GM13976 (cell line): Measurements from ENCODE around the gene GPC6.

ENCODE experiments used
- DNase-seq: peaks from one replicate; pipeline ENCODE4 v3.0.0; 2012; ENCODE audit warnings: low spot score
- in situ Hi-C: fragments of 300-500 bp; cut with MboI; formaldehyde crosslinking; loops from one replicate; pipeline ENCODE4 v1.12.0; 2022; ENCODE audit warnings: low sequenced_read_pairs, mixed read lengths, inconsistent platforms; ENCODE audit not compliant: unreplicated experiment
- TF ChIP-seq, protein P1 (sequence below): IDR thresholded peaks from 2 replicates; pipeline ENCODE4 v1.5.1; 2012; ENCODE audit warnings: borderline replicate concordance, mild to moderate bottlenecking; ENCODE audit not compliant: insufficient read depth; ENCODE audit errors: extremely low read depth, missing control alignments, control extremely low read depth

GPC6 gene

GRCh38 chr13:94090773-94091480, 864.3 kb downstream of the GPC6 start:
- TF ChIP-seq, protein P1, sequence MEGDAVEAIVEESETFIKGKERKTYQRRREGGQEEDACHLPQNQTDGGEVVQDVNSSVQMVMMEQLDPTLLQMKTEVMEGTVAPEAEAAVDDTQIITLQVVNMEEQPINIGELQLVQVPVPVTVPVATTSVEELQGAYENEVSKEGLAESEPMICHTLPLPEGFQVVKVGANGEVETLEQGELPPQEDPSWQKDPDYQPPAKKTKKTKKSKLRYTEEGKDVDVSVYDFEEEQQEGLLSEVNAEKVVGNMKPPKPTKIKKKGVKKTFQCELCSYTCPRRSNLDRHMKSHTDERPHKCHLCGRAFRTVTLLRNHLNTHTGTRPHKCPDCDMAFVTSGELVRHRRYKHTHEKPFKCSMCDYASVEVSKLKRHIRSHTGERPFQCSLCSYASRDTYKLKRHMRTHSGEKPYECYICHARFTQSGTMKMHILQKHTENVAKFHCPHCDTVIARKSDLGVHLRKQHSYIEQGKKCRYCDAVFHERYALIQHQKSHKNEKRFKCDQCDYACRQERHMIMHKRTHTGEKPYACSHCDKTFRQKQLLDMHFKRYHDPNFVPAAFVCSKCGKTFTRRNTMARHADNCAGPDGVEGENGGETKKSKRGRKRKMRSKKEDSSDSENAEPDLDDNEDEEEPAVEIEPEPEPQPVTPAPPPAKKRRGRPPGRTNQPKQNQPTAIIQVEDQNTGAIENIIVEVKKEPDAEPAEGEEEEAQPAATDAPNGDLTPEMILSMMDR = no peak
- in situ Hi-C loops = no loop called here
- DNase-seq = no peak

- in situ Hi-C loops = no loop called here
- TF ChIP-seq, protein P1 = no peak
- DNase-seq = no peak
Observed at GRCh38 chr13:94093652-94094315, 867.2 kb downstream of the GPC6 start.

DNA sequence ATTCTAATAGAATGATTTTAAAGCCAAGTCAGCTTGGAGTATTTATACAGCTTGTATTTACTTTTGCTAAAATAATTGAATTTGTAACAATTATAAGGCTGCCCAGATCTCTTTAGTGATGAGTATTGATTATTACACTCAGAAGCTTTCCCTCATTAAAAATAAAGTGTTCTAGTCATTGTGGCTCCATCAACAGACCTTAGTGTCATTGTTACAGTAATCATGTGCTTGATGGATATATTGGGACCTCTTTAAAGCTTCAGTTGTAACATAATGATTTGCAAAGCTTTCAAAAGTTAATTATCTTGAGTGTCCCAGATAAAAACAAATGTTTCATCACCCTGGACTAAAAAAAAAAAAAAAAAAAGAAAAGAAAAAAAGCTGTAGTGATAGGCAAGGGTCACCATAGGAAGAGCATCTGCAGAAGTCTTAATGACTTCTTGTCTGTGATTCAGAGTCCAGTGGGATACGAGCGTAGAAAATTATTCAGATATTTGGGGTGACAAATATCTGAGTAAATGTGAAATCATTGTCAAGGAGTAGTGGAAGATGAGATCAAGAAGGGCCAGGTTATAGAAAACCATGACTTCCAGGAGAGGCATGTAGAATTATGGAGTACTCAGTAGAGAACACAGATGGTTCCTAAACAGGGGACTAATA, 883.2 kb downstream of the GPC6 start:
- no peak for DNase-seq
- in situ Hi-C loops = no loop called here
- TF ChIP-seq, protein P1 = no peak

DNA sequence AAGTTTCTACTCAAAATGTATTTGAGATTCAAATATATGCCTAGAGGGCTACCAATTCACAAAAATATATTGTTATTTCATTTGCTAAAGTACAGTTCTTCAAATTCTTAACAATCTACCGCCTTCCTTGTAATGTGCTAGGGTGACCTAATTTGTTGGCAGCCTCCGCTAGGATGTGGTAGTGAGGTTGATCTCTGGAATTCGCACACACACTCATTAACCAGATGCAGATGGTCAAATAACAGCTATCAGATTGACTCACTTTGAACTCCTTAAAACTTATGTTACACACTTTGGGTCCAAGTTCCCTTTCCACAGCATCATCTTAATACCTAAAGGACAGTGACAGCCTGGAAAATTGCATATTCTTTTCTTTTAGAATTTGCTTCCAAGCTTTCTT, 885.6 kb downstream of the GPC6 start:
- DNase-seq = no peak
- in situ Hi-C loops = no loop called here
- TF ChIP-seq, protein P1 = no peak

DNA sequence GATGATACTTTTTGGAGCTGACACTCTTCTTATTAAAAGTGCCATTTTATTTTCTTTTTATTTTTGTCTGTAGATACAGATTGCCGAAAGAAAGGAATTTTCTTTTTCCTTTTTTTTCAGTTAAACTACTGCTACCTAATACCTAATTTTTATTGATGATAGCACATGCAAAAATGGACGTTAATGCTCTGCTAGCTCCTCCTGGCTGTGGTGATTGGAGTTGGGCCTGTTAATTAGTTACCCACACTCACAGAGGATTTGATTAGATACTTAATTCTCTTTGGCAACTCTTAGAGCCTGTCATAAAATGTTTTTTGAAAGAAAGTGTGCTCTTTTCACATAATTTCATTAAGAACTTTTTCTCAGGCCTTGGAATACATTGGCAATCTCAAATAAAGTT, 886.1 kb downstream of the GPC6 start:
- in situ Hi-C loops = no loop called here
- DNase-seq = no peak
- TF ChIP-seq, protein P1 = no peak

DNA sequence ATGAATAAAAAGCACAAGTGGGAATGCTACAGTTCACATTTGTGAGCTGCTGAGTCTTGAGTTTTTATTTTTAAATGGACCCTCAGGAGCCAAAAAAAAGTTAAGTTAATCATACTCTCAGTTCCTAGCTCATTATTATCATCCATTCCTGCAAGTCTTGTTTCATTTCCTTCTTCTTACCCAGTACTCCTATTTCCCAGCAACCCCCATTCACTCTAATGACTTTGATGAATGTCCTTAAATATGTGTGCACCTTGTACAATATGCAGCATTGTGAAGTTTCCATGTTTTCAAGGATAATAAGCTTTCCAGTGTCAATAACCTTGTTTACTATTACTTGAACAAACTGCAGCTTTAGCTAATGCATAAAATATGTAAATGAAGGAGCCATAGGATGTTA, 886.6 kb downstream of the GPC6 start:
- TF ChIP-seq, protein P1 = no peak
- in situ Hi-C loops = no loop called here
- no peak for DNase-seq
